Activated T-helper 1 cell treated with anti-CD3 and anti-CD28 coated beads, Interleukin-12 subunit alpha, Interleukin-12 subunit beta, Interleukin-2, Interleukin-4 antibody, amounts not matched to agents 30 ng/mL and 10 ng/mL and 1 ng/mL, durations not matched to agents 14 hours and 24 hours and 36 hours (primary cell): ENCODE data around the gene BRIP1. TPM values are rescaled to one million over a fixed set of nuclear protein-coding genes. Genes with fewer than 3 reads are reported as not detected.

Source experiments
- DNase-seq: peaks from one replicate; pipeline ENCODE4 v3.0.0; 2021; ENCODE audit warnings: low spot score
- H3K27ac Mint-ChIP-seq: one replicate; pipeline ENCODE4 v1.8.0; 2021; ENCODE audit warnings: mild to moderate bottlenecking, mixed read lengths
- H3K27me3 Mint-ChIP-seq: one replicate; pipeline ENCODE4 v1.8.0; 2022; ENCODE audit warnings: mild to moderate bottlenecking, moderate library complexity, mixed read lengths; ENCODE audit not compliant: insufficient read depth
- H3K36me3 Mint-ChIP-seq: one replicate; pipeline ENCODE4 v1.8.0; 2021; ENCODE audit warnings: low read depth, mixed read lengths
- H3K4me1 Mint-ChIP-seq: one replicate; pipeline ENCODE4 v1.8.0; 2021; ENCODE audit warnings: low read depth, mixed read lengths
- H3K4me3 Mint-ChIP-seq: one replicate; pipeline ENCODE4 v1.8.0; 2021; ENCODE audit warnings: mild to moderate bottlenecking, moderate library complexity, mixed read lengths
- H3K9me3 Mint-ChIP-seq: one replicate; pipeline ENCODE4 v1.8.0; 2021; ENCODE audit warnings: mixed read lengths
- intact Hi-C: fragments of 100-400 bp; cut with micrococcal nuclease; formaldehyde crosslinking; loops from one replicate; pipeline ENCODE4 v1.15.1; 2024
- total RNA-seq: library from RNA; stranded (reverse); gene quantifications from 2 replicates; pipeline ENCODE4 v1.2.3, GENCODE V29; 2022

The BRIP1 gene
- total RNA-seq, 1 donor from 2014 or later = 17.9 TPM

GRCh38 chr17:61803796-61804195 lies 59.5 kb downstream of the BRIP1 start:
- Mint-ChIP-seq H3K27ac (no peak overlapping the region), H3K9me3 (no peaks in the 10 kb centered on the region), H3K4me3 (no peak overlapping the region), H3K36me3 (peaks cover 17% of the 10 kb centered on the region), H3K4me1 (peaks cover 5% of the 10 kb centered on the region), H3K27me3 (no peaks in the 10 kb centered on the region)
- intact Hi-C loops = no loop called here
- no peak for DNase-seq

GRCh38 chr17:61803216-61803615 lies 60.1 kb downstream of the BRIP1 start:
- Mint-ChIP-seq H3K27ac (no peak overlapping the region), H3K4me3 (no peak overlapping the region), H3K27me3 (no peaks in the 10 kb centered on the region), H3K9me3 (no peaks in the 10 kb centered on the region), H3K36me3 (peaks cover 13% of the 10 kb centered on the region), H3K4me1 (peaks cover 5% of the 10 kb centered on the region)
- intact Hi-C loops = no loop called here
- DNase-seq = no peak

- H3K9me3 Mint-ChIP-seq = no peaks in the 10 kb centered on the region
- H3K27me3 Mint-ChIP-seq = no peaks in the 10 kb centered on the region
- H3K27ac Mint-ChIP-seq = no peak overlapping the region
- peaks cover 5% of the 10 kb centered on the region for H3K4me1 Mint-ChIP-seq
- intact Hi-C loops = no loop called here
- no peak overlapping the region for H3K4me3 Mint-ChIP-seq
- no peak for DNase-seq
- H3K36me3 Mint-ChIP-seq = peaks cover 34% of the 10 kb centered on the region
These were observed 63.4 kb downstream of the BRIP1 start for GRCh38 chr17:61799812-61800484.

GRCh38 chr17:61797283-61797682 lies 66.0 kb downstream of the BRIP1 start:
- no peak for DNase-seq
- no peak overlapping the region for H3K4me3 Mint-ChIP-seq
- H3K36me3 Mint-ChIP-seq = peaks cover 38% of the 10 kb centered on the region
- peaks cover 5% of the 10 kb centered on the region for H3K4me1 Mint-ChIP-seq
- H3K9me3 Mint-ChIP-seq = no peaks in the 10 kb centered on the region
- H3K27ac Mint-ChIP-seq = no peak overlapping the region
- no peaks in the 10 kb centered on the region for H3K27me3 Mint-ChIP-seq
- intact Hi-C loops = no loop called here

- intact Hi-C loops = no loop called here
- H3K27ac Mint-ChIP-seq = no peak overlapping the region
- peaks cover 33% of the 10 kb centered on the region for H3K36me3 Mint-ChIP-seq
- DNase-seq = no peak
- no peaks in the 10 kb centered on the region for H3K9me3 Mint-ChIP-seq
- no peak overlapping the region for H3K4me3 Mint-ChIP-seq
- no peaks in the 10 kb centered on the region for H3K27me3 Mint-ChIP-seq
- peaks cover 5% of the 10 kb centered on the region for H3K4me1 Mint-ChIP-seq
These were observed 67.8 kb downstream of the BRIP1 start for GRCh38 chr17:61795546-61795945.

GRCh38 chr17:61794792-61795191 lies 68.5 kb downstream of the BRIP1 start:
- DNase-seq = no peak
- H3K4me1 Mint-ChIP-seq = no peaks in the 10 kb centered on the region
- H3K4me3 Mint-ChIP-seq = no peak overlapping the region
- H3K9me3 Mint-ChIP-seq = no peaks in the 10 kb centered on the region
- no peak overlapping the region for H3K27ac Mint-ChIP-seq
- intact Hi-C loops = no loop called here
- peaks cover 29% of the 10 kb centered on the region for H3K36me3 Mint-ChIP-seq
- no peaks in the 10 kb centered on the region for H3K27me3 Mint-ChIP-seq

- H3K27ac Mint-ChIP-seq = no peak overlapping the region
- no peaks in the 10 kb centered on the region for H3K9me3 Mint-ChIP-seq
- H3K4me3 Mint-ChIP-seq = no peak overlapping the region
- H3K36me3 Mint-ChIP-seq = peaks cover 29% of the 10 kb centered on the region
- H3K27me3 Mint-ChIP-seq = no peaks in the 10 kb centered on the region
- H3K4me1 Mint-ChIP-seq = no peaks in the 10 kb centered on the region
- intact Hi-C loops = no loop called here
- no peak for DNase-seq
These were observed 69.1 kb downstream of the BRIP1 start for GRCh38 chr17:61794242-61794641.

- H3K36me3 Mint-ChIP-seq = peaks cover 29% of the 10 kb centered on the region
- H3K4me1 Mint-ChIP-seq = no peaks in the 10 kb centered on the region
- no peak overlapping the region for H3K27ac Mint-ChIP-seq
- no peak overlapping the region for H3K4me3 Mint-ChIP-seq
- no peak for DNase-seq
- H3K27me3 Mint-ChIP-seq = no peaks in the 10 kb centered on the region
- intact Hi-C loops = no loop called here
- H3K9me3 Mint-ChIP-seq = no peaks in the 10 kb centered on the region
These were observed 69.8 kb downstream of the BRIP1 start for GRCh38 chr17:61793565-61793964.

- H3K27me3 Mint-ChIP-seq = no peaks in the 10 kb centered on the region
- peaks cover 7% of the 10 kb centered on the region for H3K36me3 Mint-ChIP-seq
- H3K4me3 Mint-ChIP-seq = no peak overlapping the region
- no peak for DNase-seq
- intact Hi-C loops = no loop called here
- H3K4me1 Mint-ChIP-seq = no peaks in the 10 kb centered on the region
- no peaks in the 10 kb centered on the region for H3K9me3 Mint-ChIP-seq
- no peak overlapping the region for H3K27ac Mint-ChIP-seq
These were observed 73.5 kb downstream of the BRIP1 start for GRCh38 chr17:61789872-61790271.

- H3K27ac Mint-ChIP-seq = no peak overlapping the region
- H3K4me3 Mint-ChIP-seq = no peak overlapping the region
- H3K36me3 Mint-ChIP-seq = peaks cover 5% of the 10 kb centered on the region
- no peaks in the 10 kb centered on the region for H3K4me1 Mint-ChIP-seq
- intact Hi-C loops = no loop called here
- DNase-seq = no peak
- H3K27me3 Mint-ChIP-seq = no peaks in the 10 kb centered on the region
- no peaks in the 10 kb centered on the region for H3K9me3 Mint-ChIP-seq
These were observed 77.2 kb downstream of the BRIP1 start for GRCh38 chr17:61786088-61786487.

GRCh38 chr17:61784510-61784909 lies 78.8 kb downstream of the BRIP1 start:
- Mint-ChIP-seq H3K9me3 (no peaks in the 10 kb centered on the region), H3K36me3 (peaks cover 1% of the 10 kb centered on the region), H3K27me3 (no peaks in the 10 kb centered on the region), H3K27ac (no peak overlapping the region), H3K4me1 (no peaks in the 10 kb centered on the region), H3K4me3 (no peak overlapping the region)
- intact Hi-C loops = no loop called here
- DNase-seq = no peak

- intact Hi-C loops = no loop called here
- Mint-ChIP-seq H3K27me3 (no peaks in the 10 kb centered on the region), H3K9me3 (no peaks in the 10 kb centered on the region), H3K36me3 (peaks cover 3% of the 10 kb centered on the region), H3K27ac (no peak overlapping the region), H3K4me3 (no peak overlapping the region), H3K4me1 (no peaks in the 10 kb centered on the region)
- no peak for DNase-seq
These were observed 79.6 kb downstream of the BRIP1 start for GRCh38 chr17:61783556-61784304.

- H3K27ac Mint-ChIP-seq = no peak overlapping the region
These were observed 80.2 kb downstream of the BRIP1 start for GRCh38 chr17:61783120-61783519.

More at GRCh38 chr17:61783120-61783519, 80.2 kb downstream of the BRIP1 start:
- Mint-ChIP-seq H3K4me3 (no peak overlapping the region), H3K9me3 (no peaks in the 10 kb centered on the region), H3K4me1 (peaks cover 1% of the 10 kb centered on the region), H3K27me3 (no peaks in the 10 kb centered on the region), H3K36me3 (peaks cover 3% of the 10 kb centered on the region)
- DNase-seq = no peak
- intact Hi-C loops = no loop called here
